Skeletal muscle satellite cell (primary cell): ENCODE measurements around the gene OLFM4.

Source experiments
- H3K27me3 ChIP-seq: 2 replicates; pipeline ENCODE4 v1.7.0; 2013; ENCODE audit warnings: low read length; ENCODE audit not compliant: control insufficient read depth, insufficient read depth
- H3K36me3 ChIP-seq: 2 replicates; pipeline ENCODE4 v1.7.0; 2013; ENCODE audit warnings: mild to moderate bottlenecking, control low read depth, low read length; ENCODE audit not compliant: insufficient read depth
- H3K4me1 ChIP-seq: 2 replicates; pipeline ENCODE4 v1.7.0; 2013; ENCODE audit warnings: low read length; ENCODE audit not compliant: control insufficient read depth, insufficient read depth
- H3K4me2 ChIP-seq: 2 replicates; pipeline ENCODE4 v1.7.0; 2013; ENCODE audit warnings: mild to moderate bottlenecking, low read length
- H3K4me3 ChIP-seq: 2 replicates; pipeline ENCODE4 v1.7.0; 2013; ENCODE audit warnings: low read length
- H3K9ac ChIP-seq: 2 replicates; pipeline ENCODE4 v1.7.0; 2013; ENCODE audit warnings: mild to moderate bottlenecking, low read depth, low read length, moderate library complexity
- H3K9me3 ChIP-seq: replicated peaks from 2 replicates; pipeline ENCODE4 v1.7.0; 2013; ENCODE audit warnings: mild to moderate bottlenecking, control low read depth, low read length

The OLFM4 gene

GRCh38 chr13:53017433-53017970, 11.1 kb upstream of the OLFM4 start:
- Histone ChIP-seq H3K36me3 (no peaks in the 10 kb centered on the region), H3K9me3 (peaks cover 5% of the 10 kb centered on the region), H3K9ac (no peak overlapping the region), H3K4me3 (no peak overlapping the region), H3K27me3 (no peaks in the 10 kb centered on the region), H3K4me2 (no peak overlapping the region), H3K4me1 (no peaks in the 10 kb centered on the region)

- Histone ChIP-seq H3K4me2 (no peak overlapping the region), H3K4me3 (no peak overlapping the region), H3K4me1 (no peaks in the 10 kb centered on the region), H3K9me3 (peaks cover 5% of the 10 kb centered on the region), H3K9ac (no peak overlapping the region), H3K27me3 (no peaks in the 10 kb centered on the region), H3K36me3 (no peaks in the 10 kb centered on the region)
Measured at GRCh38 chr13:53018690-53019647, 9.6 kb upstream of the OLFM4 start.

GRCh38 chr13:53020764-53021335, 7.8 kb upstream of the OLFM4 start:
- Histone ChIP-seq H3K27me3 (no peaks in the 10 kb centered on the region), H3K9me3 (peaks cover 5% of the 10 kb centered on the region), H3K4me1 (no peaks in the 10 kb centered on the region), H3K4me2 (no peak overlapping the region), H3K4me3 (no peak overlapping the region), H3K9ac (no peak overlapping the region), H3K36me3 (no peaks in the 10 kb centered on the region)

GRCh38 chr13:53023246-53023645, 5.4 kb upstream of the OLFM4 start:
- Histone ChIP-seq H3K4me2 (no peak overlapping the region), H3K9me3 (no peaks in the 10 kb centered on the region), H3K27me3 (no peaks in the 10 kb centered on the region), H3K9ac (no peak overlapping the region), H3K4me3 (no peak overlapping the region), H3K36me3 (no peaks in the 10 kb centered on the region), H3K4me1 (no peaks in the 10 kb centered on the region)

- no peaks in the 10 kb centered on the region for H3K4me1 ChIP-seq
- H3K9ac ChIP-seq: no peak overlapping the region
- H3K4me3 ChIP-seq: no peak overlapping the region
Measured at GRCh38 chr13:53028063-53028462, 550 bp upstream of the OLFM4 start.

GRCh38 chr13:53032849-53033248, 4.2 kb downstream of the OLFM4 start:
- Histone ChIP-seq H3K4me1 (no peaks in the 10 kb centered on the region), H3K27me3 (no peaks in the 10 kb centered on the region), H3K36me3 (no peaks in the 10 kb centered on the region), H3K9me3 (no peaks in the 10 kb centered on the region), H3K9ac (no peak overlapping the region), H3K4me2 (no peak overlapping the region), H3K4me3 (no peak overlapping the region)

More at GRCh38 chr13:53028063-53028462, 550 bp upstream of the OLFM4 start:
- H3K4me2 ChIP-seq: no peak overlapping the region
- H3K36me3 ChIP-seq: no peaks in the 10 kb centered on the region
- H3K27me3 ChIP-seq: no peaks in the 10 kb centered on the region
- H3K9me3 ChIP-seq: no peaks in the 10 kb centered on the region

GRCh38 chr13:53038993-53039392, 10.4 kb downstream of the OLFM4 start:
- no peaks in the 10 kb centered on the region for H3K4me1 ChIP-seq
- no peaks in the 10 kb centered on the region for H3K27me3 ChIP-seq

GRCh38 chr13:53041968-53042516, 13.4 kb downstream of the OLFM4 start:
- no peak overlapping the region for H3K4me3 ChIP-seq
- H3K36me3 ChIP-seq: no peaks in the 10 kb centered on the region
- H3K4me2 ChIP-seq: no peak overlapping the region
- no peak overlapping the region for H3K9ac ChIP-seq
- no peaks in the 10 kb centered on the region for H3K4me1 ChIP-seq
- no peaks in the 10 kb centered on the region for H3K27me3 ChIP-seq
- no peaks in the 10 kb centered on the region for H3K9me3 ChIP-seq

More at GRCh38 chr13:53038993-53039392, 10.4 kb downstream of the OLFM4 start:
- H3K9me3 ChIP-seq: no peaks in the 10 kb centered on the region
- no peak overlapping the region for H3K4me3 ChIP-seq
- no peaks in the 10 kb centered on the region for H3K36me3 ChIP-seq
- no peak overlapping the region for H3K9ac ChIP-seq
- H3K4me2 ChIP-seq: no peak overlapping the region

- no peaks in the 10 kb centered on the region for H3K27me3 ChIP-seq
- H3K36me3 ChIP-seq: no peaks in the 10 kb centered on the region
- no peak overlapping the region for H3K4me2 ChIP-seq
- no peaks in the 10 kb centered on the region for H3K9me3 ChIP-seq
- H3K4me1 ChIP-seq: no peaks in the 10 kb centered on the region
- H3K4me3 ChIP-seq: no peak overlapping the region
- H3K9ac ChIP-seq: no peak overlapping the region
Measured at GRCh38 chr13:53042877-53043276, 14.3 kb downstream of the OLFM4 start.

GRCh38 chr13:53043398-53043797, 14.8 kb downstream of the OLFM4 start:
- Histone ChIP-seq H3K9ac (no peak overlapping the region), H3K9me3 (no peaks in the 10 kb centered on the region), H3K27me3 (no peaks in the 10 kb centered on the region), H3K4me1 (no peaks in the 10 kb centered on the region), H3K4me3 (no peak overlapping the region), H3K36me3 (no peaks in the 10 kb centered on the region), H3K4me2 (no peak overlapping the region)

GRCh38 chr13:53045189-53045588, 16.6 kb downstream of the OLFM4 start:
- no peaks in the 10 kb centered on the region for H3K36me3 ChIP-seq
- no peaks in the 10 kb centered on the region for H3K4me1 ChIP-seq
- H3K4me2 ChIP-seq: no peak overlapping the region
- no peaks in the 10 kb centered on the region for H3K27me3 ChIP-seq
- H3K9ac ChIP-seq: no peak overlapping the region
- no peaks in the 10 kb centered on the region for H3K9me3 ChIP-seq
- no peak overlapping the region for H3K4me3 ChIP-seq
